Activated naive CD4-positive, alpha-beta T cell treated with anti-CD3 and anti-CD28 coated beads, Interleukin-2, amount 50 U/mL, for 16 hours (primary cell): ENCODE results near the gene LZTR1.
"Not testable (repeated sequence)": the region's sequence is repeated elsewhere in the genome, so short reads cannot be mapped to it uniquely, and the experiment has no call there.

Experiments
- DNase-seq: peaks from one replicate; pipeline ENCODE4 v3.0.0-alpha.2; 2020

Gene LZTR1

DNA sequence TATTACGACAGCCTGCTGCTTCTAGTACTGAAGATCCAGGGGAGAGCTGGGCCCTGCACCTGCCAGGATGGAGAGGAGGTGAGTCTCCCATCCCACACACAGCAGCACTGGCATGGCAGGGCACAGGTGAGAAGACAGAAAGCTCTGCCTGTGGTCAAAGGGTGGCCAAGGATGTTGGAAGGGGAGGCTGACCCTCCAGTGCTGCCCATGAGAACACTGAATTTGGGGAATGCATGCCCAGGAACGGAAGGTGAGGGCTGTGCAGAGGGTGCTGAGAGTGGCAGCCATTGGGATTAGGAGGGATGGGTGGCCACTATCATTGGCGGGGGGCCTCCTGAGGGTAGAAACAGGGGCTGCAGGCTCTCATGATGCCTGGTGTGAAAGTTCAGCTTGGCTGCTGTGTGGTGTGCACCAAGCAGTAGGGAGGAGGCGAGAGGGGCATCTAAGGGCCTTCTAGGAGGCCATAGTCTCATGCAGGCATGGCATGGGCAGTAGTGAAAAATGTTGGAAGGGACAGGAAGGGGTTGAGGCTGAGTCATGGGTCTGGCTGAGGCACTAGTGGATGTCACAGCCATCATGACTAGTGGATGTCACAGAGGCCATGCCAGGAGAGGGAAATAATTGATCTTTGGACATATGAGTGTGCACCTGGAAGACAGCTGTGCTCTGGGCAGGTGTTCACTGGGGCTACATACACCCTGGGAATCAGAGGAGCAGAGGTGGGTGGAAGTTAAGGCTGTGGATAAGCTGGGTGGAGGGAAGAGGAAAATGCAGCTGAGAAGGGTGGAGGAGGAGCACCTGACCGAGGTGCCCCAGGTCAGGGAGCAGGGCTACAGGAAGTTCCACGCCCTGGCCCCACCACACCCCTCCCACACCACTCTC, 61.1 kb downstream of the LZTR1 start:
- no peak for DNase-seq

DNA sequence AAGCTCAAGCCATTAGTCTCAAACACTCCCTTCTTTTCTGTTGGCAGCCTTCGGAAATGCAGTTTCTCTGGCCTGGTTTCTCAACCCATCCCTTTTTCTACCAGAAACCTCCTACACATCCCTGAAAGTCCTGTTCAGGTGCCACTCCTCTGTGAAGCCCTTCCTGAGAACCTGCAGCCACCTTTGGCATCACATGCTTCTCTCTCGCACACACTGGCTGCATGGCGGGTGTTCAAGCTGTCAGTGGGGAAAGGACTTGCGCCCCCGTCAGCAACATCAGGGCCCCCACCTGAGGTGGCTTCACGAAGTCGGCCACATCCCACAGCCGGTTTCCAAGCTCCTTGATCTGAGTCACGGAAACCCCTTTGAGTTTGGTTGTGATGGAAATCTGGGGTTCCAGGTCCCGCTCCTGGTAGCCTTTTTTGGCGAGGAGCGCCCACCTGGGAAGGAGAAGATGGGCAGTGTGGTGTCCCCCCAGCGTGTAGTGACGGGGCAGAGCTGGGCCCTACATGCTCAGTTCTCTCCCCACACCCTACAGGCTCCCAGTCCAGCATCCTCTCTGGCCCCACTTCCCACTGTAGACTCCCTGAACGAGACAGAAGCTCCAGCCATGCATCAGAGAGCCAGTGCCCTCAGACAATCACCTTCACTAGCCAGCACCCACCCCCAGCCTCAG, 61.9 kb downstream of the LZTR1 start:
- DNase-seq: no peak

DNA sequence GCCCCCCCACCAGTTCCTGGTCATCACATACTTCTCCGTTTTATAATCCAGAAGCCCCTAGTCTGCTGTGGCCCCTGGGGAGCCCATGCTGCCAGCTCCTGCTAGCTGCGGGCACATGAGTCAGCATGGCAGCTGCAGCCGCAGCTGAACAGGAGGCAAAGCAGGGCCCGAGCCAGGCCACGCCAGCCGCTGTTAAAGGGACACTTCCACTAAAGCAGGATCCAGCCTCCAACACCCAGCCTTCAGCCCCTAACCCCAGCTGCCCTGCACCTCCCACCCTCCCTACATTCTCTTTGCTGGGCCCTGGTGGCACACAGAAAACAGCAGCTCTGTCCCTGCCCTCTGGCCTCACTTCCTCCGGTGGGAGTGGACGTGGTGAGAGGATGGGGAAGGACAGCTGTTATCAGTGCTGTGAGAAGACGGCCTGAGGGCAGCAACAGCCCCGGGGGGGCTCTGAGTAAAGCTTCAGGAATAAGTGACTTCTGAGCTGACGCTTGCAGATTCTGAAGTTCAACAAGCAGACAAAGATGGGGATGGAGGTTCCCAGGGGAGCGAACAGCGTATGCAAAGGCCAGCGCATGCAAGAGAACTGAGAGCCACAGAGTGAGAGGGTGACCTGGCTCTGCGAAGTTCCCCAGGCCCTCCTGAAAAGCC, 63.0 kb downstream of the LZTR1 start:
- DNase-seq: no peak

DNA sequence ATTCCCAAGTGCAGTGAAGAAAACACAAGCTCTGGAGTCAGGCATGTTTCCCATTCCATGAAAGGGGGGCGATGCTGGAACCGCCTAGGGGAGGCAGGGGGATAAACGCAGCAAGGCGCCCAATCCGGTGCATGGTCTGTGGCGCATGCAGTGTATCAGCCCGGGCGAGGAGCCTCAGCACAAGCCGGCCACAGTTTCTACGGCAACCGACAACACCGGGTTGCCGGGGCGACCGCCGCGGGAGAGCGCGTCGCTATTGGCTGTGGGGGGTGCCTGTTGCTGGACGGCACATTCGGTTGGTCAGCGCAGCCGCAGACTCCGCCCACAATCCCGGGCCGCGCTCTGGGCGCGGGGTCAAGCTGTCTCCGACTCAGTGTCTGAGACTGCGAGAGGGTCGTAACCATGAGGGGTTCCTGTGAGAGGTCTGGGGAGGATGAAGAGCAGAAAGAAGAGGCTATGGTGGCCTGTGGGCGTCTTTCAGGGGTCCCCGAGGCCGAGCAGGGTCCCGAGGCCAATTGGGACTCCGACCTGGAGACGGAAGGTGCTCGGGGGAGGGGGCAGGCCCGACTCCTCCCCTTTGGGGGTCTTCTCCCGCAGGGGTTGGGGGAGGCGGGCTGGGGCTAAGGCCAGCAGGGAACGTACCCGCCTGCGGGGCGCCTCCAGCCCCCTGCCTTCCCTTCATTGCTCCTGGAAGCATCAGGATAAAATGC, 63.6 kb downstream of the LZTR1 start, which contains the start of gene LRRC74B:
TSS of gene LRRC74B (plus strand) at position 362 of the 710 bp plus-strand sequence. CDS start at position 403, 41 bp downstream.
- DNase-seq: peak; percentile 65

DNA sequence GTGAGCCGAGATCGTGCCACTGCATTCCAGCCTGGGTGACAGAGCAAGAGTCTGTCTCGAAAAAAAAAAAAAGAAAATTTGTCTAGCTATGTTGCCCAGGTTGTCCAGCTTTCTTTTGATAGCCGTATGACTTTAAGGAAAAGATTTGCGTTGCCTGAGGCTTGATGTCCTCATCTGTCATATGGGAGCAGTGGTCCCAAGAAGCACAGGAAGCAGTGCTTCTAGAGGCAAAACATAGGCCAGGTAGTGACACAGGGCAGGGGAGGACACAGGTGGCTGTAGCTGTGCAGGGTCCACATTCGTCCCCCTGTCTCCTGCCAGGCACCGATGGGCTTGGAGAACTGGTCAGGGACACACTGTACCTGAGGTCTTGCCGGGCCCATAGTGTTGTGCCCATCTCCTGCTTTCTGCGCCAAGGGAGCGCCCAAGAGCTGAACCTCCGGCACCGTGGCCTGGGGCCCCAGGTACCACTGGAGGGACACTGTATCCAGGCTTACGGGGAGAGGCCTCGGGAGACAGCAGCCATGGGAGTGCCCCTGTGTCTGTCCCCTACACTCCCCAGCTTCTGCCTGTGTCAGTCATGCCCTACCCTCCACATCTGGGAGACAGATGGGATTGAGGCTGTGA, 65.1 kb downstream of the LZTR1 start:
- no peak for DNase-seq

DNA sequence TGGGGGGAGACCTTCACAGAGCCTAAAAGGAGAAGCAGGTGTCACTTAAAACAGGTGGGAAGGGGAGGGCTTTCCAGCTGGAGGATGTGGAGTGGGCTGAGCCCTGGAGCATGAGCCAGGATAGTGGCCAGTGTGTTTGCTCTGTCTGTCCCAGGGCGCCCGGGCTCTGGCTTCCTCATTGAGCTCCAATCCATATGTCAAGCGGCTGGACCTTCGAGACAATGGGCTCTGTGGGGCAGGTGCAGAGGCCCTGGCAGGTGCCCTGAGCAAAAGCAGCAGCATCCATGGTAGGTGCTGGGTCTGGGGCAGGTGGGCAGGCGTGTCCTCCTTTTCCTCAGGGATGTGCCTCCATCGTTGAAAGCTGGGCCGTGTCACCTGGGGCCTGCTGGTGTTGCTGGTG, 65.6 kb downstream of the LZTR1 start:
- DNase-seq: no peak

DNA sequence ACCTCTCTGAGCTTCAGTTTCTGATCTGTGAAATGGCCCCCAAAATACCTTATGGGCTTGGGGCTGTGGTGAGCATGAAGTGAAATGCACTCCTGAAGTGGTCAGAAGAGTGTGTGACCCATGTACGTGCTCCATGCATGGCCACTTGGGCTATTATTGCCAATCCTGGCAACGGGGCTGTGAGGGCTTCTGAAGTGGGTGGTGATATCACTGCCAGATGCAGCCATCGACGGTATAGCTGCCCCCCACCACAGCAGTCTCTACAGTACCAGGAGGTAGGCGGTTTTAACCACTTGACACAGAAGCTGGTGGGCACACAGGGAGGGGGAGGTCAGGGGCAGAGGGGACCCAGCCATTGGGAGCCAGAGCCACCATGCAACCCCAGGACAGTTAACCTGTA, 66.4 kb downstream of the LZTR1 start:
- not testable (repeated sequence) for DNase-seq
